RWPE1 (cell line): ENCODE measurements around the gene FIBCD1.

Experiments
- CTCF ChIA-PET: fragments of 350-600 bp; sonication (Branson Sonifier 250); formaldehyde crosslinking; extraction: SDS; loops from one replicate; lab custom pipeline; 2021; lab: Yijun Ruan, JAX
- POLR2A ChIA-PET: fragments of 400-600 bp; formaldehyde crosslinking; extraction: SDS; loops from one replicate; lab custom pipeline; 2020; ENCODE audit warnings: antibody characterized with exemption; ENCODE audit not compliant: low non-redundant PET; lab: Yijun Ruan, JAX
- DNase-seq: peaks from one replicate; pipeline ENCODE4 v3.0.0; 2012; ENCODE audit warnings: low spot score
- H3K27ac ChIP-seq: fragments of 450-650 bp; 2 replicates; pipeline ENCODE4 v1.5.1; 2017
- CTCF ChIP-seq: fragments of 450-650 bp; conservative IDR thresholded peaks from 2 replicates; pipeline ENCODE4 v1.5.1; 2017; ENCODE audit warnings: low read depth, mild to moderate bottlenecking

Gene FIBCD1

GRCh38 chr9:130864541-130864940, 74.5 kb downstream of the FIBCD1 start:
- DNase-seq: no peak
- no peak for TF ChIP-seq CTCF
- ChIA-PET CTCF (interaction anchor here (0.6 to 6.6 kb wide), 10 partner anchors 8 to 182 kb away, joined by 3 to 46 read pairs (median 8); no protein-coding TSS in a partner anchor), POLR2A (interaction anchor here (0.6 kb wide), 1 partner anchor 107 kb away, joined by 3 read pairs; no protein-coding TSS in a partner anchor)
- H3K27ac ChIP-seq: no peak overlapping the region

- POLR2A ChIA-PET: interaction anchor here (0.6 kb wide), 1 partner anchor 652 kb away, joined by 4 read pairs; no protein-coding TSS in a partner anchor
- TF ChIP-seq CTCF: no peak
- DNase-seq: no peak
- no peak overlapping the region for H3K27ac ChIP-seq
- CTCF ChIA-PET: interaction anchor here (0.6 to 6.6 kb wide), 6 partner anchors 10 to 160 kb away, joined by 3 to 46 read pairs (median 5); no protein-coding TSS in a partner anchor
These were observed 76.3 kb downstream of the FIBCD1 start for GRCh38 chr9:130862747-130863146.

GRCh38 chr9:130862217-130862616, 76.8 kb downstream of the FIBCD1 start:
- ChIA-PET CTCF (interaction anchor here (0.5 to 6.6 kb wide), 7 partner anchors 10 to 160 kb away, joined by 3 to 46 read pairs (median 4); no protein-coding TSS in a partner anchor), POLR2A (interaction anchor here (0.6 kb wide), 1 partner anchor 652 kb away, joined by 4 read pairs; no protein-coding TSS in a partner anchor)
- TF ChIP-seq CTCF: no peak
- H3K27ac ChIP-seq: no peak overlapping the region
- DNase-seq: no peak

- POLR2A ChIA-PET: no interaction called here
- CTCF ChIA-PET: interaction anchor here (0.5 to 6.6 kb wide), 9 partner anchors 8 to 334 kb away, joined by 3 to 46 read pairs (median 3); no protein-coding TSS in a partner anchor
- no peak for TF ChIP-seq CTCF
- DNase-seq: no peak
- no peak overlapping the region for H3K27ac ChIP-seq
These were observed 77.5 kb downstream of the FIBCD1 start for GRCh38 chr9:130861372-130862180.

GRCh38 chr9:130860458-130861316, 78.4 kb downstream of the FIBCD1 start:
- DNase-seq: peak; percentile 84
- TF ChIP-seq CTCF: peak; percentile 72
- POLR2A ChIA-PET: no interaction called here
- H3K27ac ChIP-seq: peak overlapping the region; percentile 74
- CTCF ChIA-PET: interaction anchor here (0.5 to 1.5 kb wide), 6 partner anchors 9 to 333 kb away, joined by 3 to 6 read pairs (median 4); no protein-coding TSS in a partner anchor
